Left ventricle myocardium inferior (tissue), 1 donor: ENCODE measurements around the gene CARS2. TPM values are rescaled to one million over a fixed set of nuclear protein-coding genes. Genes with fewer than 3 reads are reported as not detected.

Experiments
- DNase-seq: peaks from one replicate; pipeline ENCODE4 v3.0.0-alpha.2; 2020
- H3K27ac ChIP-seq: fragments of 200-600 bp; replicated peaks from 2 replicates; pipeline ENCODE4 v1.8.0; 2021
- H3K27me3 ChIP-seq: fragments of 200-600 bp; 2 replicates; pipeline ENCODE4 v1.8.0; 2021; ENCODE audit warnings: low read depth
- H3K36me3 ChIP-seq: fragments of 200-600 bp; 2 replicates; pipeline ENCODE4 v1.8.0; 2021
- H3K4me1 ChIP-seq: fragments of 200-600 bp; 2 replicates; pipeline ENCODE4 v1.8.0; 2021
- H3K4me3 ChIP-seq: fragments of 200-600 bp; 2 replicates; pipeline ENCODE4 v1.8.0; 2021; ENCODE audit warnings: mild to moderate bottlenecking, moderate library complexity
- H3K9me3 ChIP-seq: fragments of 200-600 bp; replicated peaks from 2 replicates; pipeline ENCODE4 v1.8.0; 2021
- CTCF ChIP-seq: fragments of 200-600 bp; IDR thresholded peaks from 2 replicates; pipeline ENCODE4 v1.8.0; 2021; ENCODE audit warnings: antibody characterized with exemption, mild to moderate bottlenecking, borderline replicate concordance
- intact Hi-C: fragments of 100-400 bp; cut with micrococcal nuclease; formaldehyde crosslinking; loops from one replicate; pipeline ENCODE4 v1.11.0; 2022
- total RNA-seq: library from RNA; stranded (reverse); fragmentation: NEBNext Ultra II Directional; extraction: Animal tissue kit (Norgen Biotek cat#: 25700); gene quantifications from one replicate; pipeline ENCODE4 v1.2.1, GENCODE V29; 2021
- donor health status: DM: no; HTN: yes; CAD: no; lungs with severe emphysema.

Gene CARS2
- total RNA-seq, 1 donor from 2014 or later: 52.8 TPM

GRCh38 chr13:110624766-110625756, 80.9 kb downstream of the CARS2 start:
- intact Hi-C loops: no loop called here
- peaks cover 63% of the 10 kb centered on the region for H3K4me1 ChIP-seq
- H3K27me3 ChIP-seq: no peaks in the 10 kb centered on the region
- no peaks in the 10 kb centered on the region for H3K9me3 ChIP-seq
- H3K27ac ChIP-seq: no peak overlapping the region
- H3K4me3 ChIP-seq: no peak overlapping the region
- DNase-seq: no peak
- no peak for TF ChIP-seq CTCF
- peaks cover 71% of the 10 kb centered on the region for H3K36me3 ChIP-seq

GRCh38 chr13:110620596-110620995, 85.3 kb downstream of the CARS2 start:
- no peaks in the 10 kb centered on the region for H3K27me3 ChIP-seq
- peaks cover 76% of the 10 kb centered on the region for H3K4me1 ChIP-seq
- intact Hi-C loops: no loop called here
- no peak overlapping the region for H3K27ac ChIP-seq
- H3K4me3 ChIP-seq: no peak overlapping the region
- H3K9me3 ChIP-seq: no peaks in the 10 kb centered on the region
- H3K36me3 ChIP-seq: peaks cover 35% of the 10 kb centered on the region
- DNase-seq: no peak
- no peak for TF ChIP-seq CTCF

- no peaks in the 10 kb centered on the region for H3K27me3 ChIP-seq
- H3K9me3 ChIP-seq: no peaks in the 10 kb centered on the region
- TF ChIP-seq CTCF: no peak
- intact Hi-C loops: no loop called here
- peaks cover 18% of the 10 kb centered on the region for H3K36me3 ChIP-seq
- no peak for DNase-seq
- H3K4me3 ChIP-seq: no peak overlapping the region
- H3K4me1 ChIP-seq: peaks cover 73% of the 10 kb centered on the region
- H3K27ac ChIP-seq: no peak overlapping the region
Observed at GRCh38 chr13:110618780-110619179, 87.1 kb downstream of the CARS2 start.

GRCh38 chr13:110618167-110618566, 87.7 kb downstream of the CARS2 start:
- Histone ChIP-seq H3K36me3 (peaks cover 12% of the 10 kb centered on the region), H3K27ac (peak overlapping the region; percentile 97), H3K4me3 (no peak overlapping the region), H3K27me3 (no peaks in the 10 kb centered on the region), H3K9me3 (no peaks in the 10 kb centered on the region), H3K4me1 (peaks cover 73% of the 10 kb centered on the region)
- no peak for DNase-seq
- no peak for TF ChIP-seq CTCF
- intact Hi-C loops: no loop called here

GRCh38 chr13:110617321-110618072, 88.4 kb downstream of the CARS2 start:
- Histone ChIP-seq H3K27ac (peak overlapping the region; percentile 97), H3K4me1 (peaks cover 71% of the 10 kb centered on the region), H3K36me3 (peaks cover 5% of the 10 kb centered on the region), H3K4me3 (peak overlapping the region; percentile 97), H3K27me3 (no peaks in the 10 kb centered on the region), H3K9me3 (no peaks in the 10 kb centered on the region)
- intact Hi-C loops: no loop called here
- no peak for DNase-seq
- no peak for TF ChIP-seq CTCF
